ENCODE measurements around the gene CTNNBIP1. TPM values are rescaled to one million over a fixed set of nuclear protein-coding genes. Genes with fewer than 3 reads are reported as not detected.

Gene CTNNBIP1
- total and polyA plus RNA-seq, 4 donors, result 6.7 to 10.6 (median 9.6) TPM

DNA sequence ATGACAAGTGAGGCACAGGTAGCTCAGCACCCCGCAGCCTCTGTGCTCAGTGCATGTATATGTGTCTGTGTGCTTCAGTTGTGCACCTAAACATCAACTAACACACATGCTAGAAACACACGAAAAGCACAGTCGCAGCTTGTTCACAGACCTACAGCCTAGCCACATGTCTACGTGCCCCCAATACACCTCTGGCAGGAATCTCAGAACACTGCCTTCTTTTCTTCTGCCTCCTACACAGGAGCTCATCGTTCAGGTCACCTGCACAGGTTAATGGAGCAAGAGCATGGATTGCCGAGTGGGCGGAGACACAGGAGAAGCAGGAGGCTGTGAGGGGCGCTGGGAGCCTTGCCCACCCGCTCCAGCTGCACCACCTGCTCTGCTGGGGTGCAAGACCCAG lies 31.7 kb downstream of the CTNNBIP1 start:
- Histone ChIP-seq H3K4me3 (ENCODE audit: low read depth in 1 of 3, low read length in 3 of 3) (no peak overlapping the region), H3K9ac (ENCODE audit: low read depth in 1 of 2, low read length in 2 of 2) (no peak overlapping the region), H3K4me1 (ENCODE audit: control insufficient read depth in 4 of 4, insufficient read depth in 4 of 4, low read length in 3 of 4) (peaks cover 0 to 13% (median 9%) of the 10 kb centered on the region in 4 donors), H3K27ac (ENCODE audit: low read depth in 1 of 2, low read length in 2 of 2) (no peak overlapping the region), H3K27me3 (ENCODE audit: control insufficient read depth in 4 of 4, insufficient read depth in 4 of 4, low read length in 3 of 4) (no peaks in the 10 kb centered on the region), H3K9me3 (ENCODE audit: control insufficient read depth in 4 of 4, low read length in 3 of 4) (no peaks in the 10 kb centered on the region), H3K36me3 (ENCODE audit: control insufficient read depth in 4 of 4, insufficient read depth in 3 of 4, low read depth in 1 of 4, low read length in 3 of 4) (no peaks in the 10 kb centered on the region)
- DNase-seq (ENCODE audit: low spot score), result no peak
- TF ChIP-seq YY1 (IDR thresholded peaks at IDR 0.05), result no peak
- TF ChIP-seq, protein P1, sequence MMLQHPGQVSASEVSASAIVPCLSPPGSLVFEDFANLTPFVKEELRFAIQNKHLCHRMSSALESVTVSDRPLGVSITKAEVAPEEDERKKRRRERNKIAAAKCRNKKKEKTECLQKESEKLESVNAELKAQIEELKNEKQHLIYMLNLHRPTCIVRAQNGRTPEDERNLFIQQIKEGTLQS (IDR thresholded peaks at IDR 0.05), result no peak
- TF ChIP-seq, protein P2, sequence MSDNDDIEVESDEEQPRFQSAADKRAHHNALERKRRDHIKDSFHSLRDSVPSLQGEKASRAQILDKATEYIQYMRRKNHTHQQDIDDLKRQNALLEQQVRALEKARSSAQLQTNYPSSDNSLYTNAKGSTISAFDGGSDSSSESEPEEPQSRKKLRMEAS (IDR thresholded peaks at IDR 0.05), result no peak
- WGBS, result 87% methylated on average over 9 of the region's 9 CpGs

DNA sequence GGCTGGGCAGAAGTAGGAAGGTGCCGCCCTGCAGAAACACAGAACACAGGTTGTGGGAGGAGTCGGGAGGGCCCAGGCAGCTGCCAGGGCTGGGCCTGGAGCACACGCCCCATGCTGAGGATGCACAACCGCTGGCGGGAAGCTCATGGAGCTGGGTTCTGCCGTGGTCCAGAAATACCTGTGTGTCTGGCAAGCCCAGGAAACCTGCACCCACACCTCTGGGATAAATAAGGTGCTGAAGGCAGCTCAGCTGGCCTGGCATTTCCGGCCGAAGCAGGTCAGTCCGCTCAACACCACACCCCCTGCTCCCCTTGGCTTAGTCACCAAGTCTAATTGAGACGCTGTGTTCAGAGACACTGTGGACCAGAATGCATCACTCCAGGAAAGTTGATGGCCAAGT lies 32.1 kb downstream of the CTNNBIP1 start:
- TF ChIP-seq HNF4G (IDR thresholded peaks at IDR 0.05) (no peak), RXRA (IDR thresholded peaks at IDR 0.05) (no peak), YY1 (IDR thresholded peaks at IDR 0.05) (no peak), FOXA1 (IDR thresholded peaks at IDR 0.05) (no peak)
- H3K9ac ChIP-seq (ENCODE audit: low read depth in 1 of 2, low read length in 2 of 2), result no peak overlapping the region
- H3K36me3 ChIP-seq (ENCODE audit: control insufficient read depth in 4 of 4, insufficient read depth in 3 of 4, low read depth in 1 of 4, low read length in 3 of 4), result no peaks in the 10 kb centered on the region
- H3K27ac ChIP-seq (ENCODE audit: low read depth in 1 of 2, low read length in 2 of 2), result no peak overlapping the region
- H3K9me3 ChIP-seq (ENCODE audit: control insufficient read depth in 4 of 4, low read length in 3 of 4), result no peaks in the 10 kb centered on the region
- H3K27me3 ChIP-seq (ENCODE audit: control insufficient read depth in 4 of 4, insufficient read depth in 4 of 4, low read length in 3 of 4), result no peaks in the 10 kb centered on the region
- no peak overlapping the region for H3K4me3 ChIP-seq (ENCODE audit: low read depth in 1 of 3, low read length in 3 of 3)
- WGBS, result 85% methylated on average over 10 of the region's 10 CpGs
- H3K4me1 ChIP-seq (ENCODE audit: control insufficient read depth in 4 of 4, insufficient read depth in 4 of 4, low read length in 3 of 4), result peaks cover 0 to 13% (median 9%) of the 10 kb centered on the region in 4 donors
- DNase-seq (ENCODE audit: low spot score), result no peak

DNA sequence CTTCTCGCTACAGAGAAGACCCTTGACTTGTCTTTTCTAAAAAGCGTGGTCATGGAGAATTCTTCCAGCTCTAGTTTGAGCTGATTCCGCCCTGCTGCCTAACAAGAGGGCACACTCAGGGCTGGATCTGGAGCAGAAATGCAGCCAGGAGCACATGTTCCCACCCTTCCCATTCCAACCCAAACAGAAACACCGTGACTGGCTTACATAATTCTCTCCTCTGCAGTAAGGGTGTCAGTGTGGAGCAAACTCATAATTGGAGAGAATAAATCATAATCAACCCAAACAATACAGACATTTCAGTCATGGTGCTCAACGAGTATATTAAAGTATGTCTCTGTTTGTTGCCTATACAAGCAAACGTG lies 34.5 kb downstream of the CTNNBIP1 start:
- DNase-seq (ENCODE audit: low spot score), result no peak
- TF ChIP-seq NR2F2 (IDR thresholded peaks at IDR 0.05) (no peak), HNF4G (IDR thresholded peaks at IDR 0.05) (no peak), FOXA2 (IDR thresholded peaks at IDR 0.05) (no peak), JUND (IDR thresholded peaks at IDR 0.05) (no peak), HNF4A (conservative IDR thresholded peaks at IDR 0.05) (no peak), EGR1 (IDR thresholded peaks at IDR 0.05; ENCODE audit: low read depth in 2 of 2) (no peak)
- TF ChIP-seq, protein P3, sequence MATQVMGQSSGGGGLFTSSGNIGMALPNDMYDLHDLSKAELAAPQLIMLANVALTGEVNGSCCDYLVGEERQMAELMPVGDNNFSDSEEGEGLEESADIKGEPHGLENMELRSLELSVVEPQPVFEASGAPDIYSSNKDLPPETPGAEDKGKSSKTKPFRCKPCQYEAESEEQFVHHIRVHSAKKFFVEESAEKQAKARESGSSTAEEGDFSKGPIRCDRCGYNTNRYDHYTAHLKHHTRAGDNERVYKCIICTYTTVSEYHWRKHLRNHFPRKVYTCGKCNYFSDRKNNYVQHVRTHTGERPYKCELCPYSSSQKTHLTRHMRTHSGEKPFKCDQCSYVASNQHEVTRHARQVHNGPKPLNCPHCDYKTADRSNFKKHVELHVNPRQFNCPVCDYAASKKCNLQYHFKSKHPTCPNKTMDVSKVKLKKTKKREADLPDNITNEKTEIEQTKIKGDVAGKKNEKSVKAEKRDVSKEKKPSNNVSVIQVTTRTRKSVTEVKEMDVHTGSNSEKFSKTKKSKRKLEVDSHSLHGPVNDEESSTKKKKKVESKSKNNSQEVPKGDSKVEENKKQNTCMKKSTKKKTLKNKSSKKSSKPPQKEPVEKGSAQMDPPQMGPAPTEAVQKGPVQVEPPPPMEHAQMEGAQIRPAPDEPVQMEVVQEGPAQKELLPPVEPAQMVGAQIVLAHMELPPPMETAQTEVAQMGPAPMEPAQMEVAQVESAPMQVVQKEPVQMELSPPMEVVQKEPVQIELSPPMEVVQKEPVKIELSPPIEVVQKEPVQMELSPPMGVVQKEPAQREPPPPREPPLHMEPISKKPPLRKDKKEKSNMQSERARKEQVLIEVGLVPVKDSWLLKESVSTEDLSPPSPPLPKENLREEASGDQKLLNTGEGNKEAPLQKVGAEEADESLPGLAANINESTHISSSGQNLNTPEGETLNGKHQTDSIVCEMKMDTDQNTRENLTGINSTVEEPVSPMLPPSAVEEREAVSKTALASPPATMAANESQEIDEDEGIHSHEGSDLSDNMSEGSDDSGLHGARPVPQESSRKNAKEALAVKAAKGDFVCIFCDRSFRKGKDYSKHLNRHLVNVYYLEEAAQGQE (IDR thresholded peaks at IDR 0.05), result no peak
- Histone ChIP-seq H3K36me3 (ENCODE audit: control insufficient read depth in 4 of 4, insufficient read depth in 3 of 4, low read depth in 1 of 4, low read length in 3 of 4) (peaks cover 0 to under 1% (median 0%) of the 10 kb centered on the region in 4 donors), H3K4me1 (ENCODE audit: control insufficient read depth in 4 of 4, insufficient read depth in 4 of 4, low read length in 3 of 4) (peaks cover 0 to 13% (median 9%) of the 10 kb centered on the region in 4 donors), H3K27ac (ENCODE audit: low read depth in 1 of 2, low read length in 2 of 2) (no peak overlapping the region), H3K4me3 (ENCODE audit: low read depth in 1 of 3, low read length in 3 of 3) (no peak overlapping the region), H3K27me3 (ENCODE audit: control insufficient read depth in 4 of 4, insufficient read depth in 4 of 4, low read length in 3 of 4) (no peaks in the 10 kb centered on the region), H3K9ac (ENCODE audit: low read depth in 1 of 2, low read length in 2 of 2) (no peak overlapping the region), H3K9me3 (ENCODE audit: control insufficient read depth in 4 of 4, low read length in 3 of 4) (no peaks in the 10 kb centered on the region)
- WGBS, result 75% methylated on average over 6 of the region's 6 CpGs

Measured in liver (tissue), 9 donors.